Pulmonary artery endothelial cell (primary cell): ENCODE results near the gene PDCD2L. TPM values are rescaled to one million over a fixed set of nuclear protein-coding genes. Genes with fewer than 3 reads are reported as not detected.
"Not testable (repeated sequence)": the region's sequence is repeated elsewhere in the genome, so short reads cannot be mapped to it uniquely, and the experiment has no call there.

Experiments used
- DNase-seq: peaks from one replicate; pipeline ENCODE4 v3.0.0-alpha.2; 2011; ENCODE audit warnings: low read depth, low spot score
- total RNA-seq: library from RNA; depleted of rRNA; stranded (reverse); fragments of >200 nt; gene quantifications from 2 replicates; pipeline ENCODE4 v1.2.3, GENCODE V29; 2014

Gene PDCD2L
- total RNA-seq, 1 donor from 2014 or later, result 20.6 TPM

GRCh38 chr19:34373601-34374288, 30.5 kb upstream of the PDCD2L start:
- no peak for DNase-seq

- DNase-seq, result no peak
These were observed 28.6 kb upstream of the PDCD2L start for GRCh38 chr19:34375598-34375997.

DNA sequence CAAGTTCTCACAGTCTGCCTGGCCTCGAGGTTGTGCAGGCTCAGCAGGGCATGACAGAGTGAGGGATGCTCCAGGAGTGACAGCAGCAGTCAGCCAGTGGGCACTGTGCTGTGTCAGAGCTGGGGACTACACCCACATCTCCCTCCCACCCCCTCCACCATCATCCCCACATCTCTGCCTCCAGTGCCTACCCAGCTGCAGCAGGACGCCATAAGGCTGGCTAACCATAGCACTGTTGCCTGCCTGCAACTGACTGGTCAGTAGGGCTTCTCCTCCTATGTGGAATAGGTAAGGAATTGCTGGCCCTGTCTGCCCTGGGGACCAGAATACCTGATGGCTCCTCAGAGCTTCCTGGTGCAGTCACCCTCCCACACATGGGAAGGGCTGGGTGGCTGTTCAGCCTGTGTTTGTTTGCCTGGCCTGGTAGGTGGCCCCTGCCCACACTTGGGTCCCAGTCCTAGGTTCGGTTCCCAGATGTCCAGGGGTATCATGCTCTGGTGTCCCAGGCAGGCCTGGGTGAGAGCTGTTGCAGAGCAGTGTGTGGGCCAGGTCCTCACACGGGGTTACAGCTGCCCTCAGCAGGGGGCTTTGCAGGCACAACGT, 23.5 kb upstream of the PDCD2L start:
- DNase-seq, result no peak

- no peak for DNase-seq
These were observed 22.6 kb upstream of the PDCD2L start for GRCh38 chr19:34381399-34382251.

- DNase-seq, result no peak
These were observed 21.7 kb upstream of the PDCD2L start for GRCh38 chr19:34382471-34382870.

- DNase-seq, result no peak
These were observed 20.6 kb upstream of the PDCD2L start for GRCh38 chr19:34383599-34383998.

- DNase-seq, result no peak
These were observed 17.4 kb upstream of the PDCD2L start for GRCh38 chr19:34386645-34387445.

- DNase-seq, result no peak
These were observed 16.8 kb upstream of the PDCD2L start for GRCh38 chr19:34387446-34387810.

DNA sequence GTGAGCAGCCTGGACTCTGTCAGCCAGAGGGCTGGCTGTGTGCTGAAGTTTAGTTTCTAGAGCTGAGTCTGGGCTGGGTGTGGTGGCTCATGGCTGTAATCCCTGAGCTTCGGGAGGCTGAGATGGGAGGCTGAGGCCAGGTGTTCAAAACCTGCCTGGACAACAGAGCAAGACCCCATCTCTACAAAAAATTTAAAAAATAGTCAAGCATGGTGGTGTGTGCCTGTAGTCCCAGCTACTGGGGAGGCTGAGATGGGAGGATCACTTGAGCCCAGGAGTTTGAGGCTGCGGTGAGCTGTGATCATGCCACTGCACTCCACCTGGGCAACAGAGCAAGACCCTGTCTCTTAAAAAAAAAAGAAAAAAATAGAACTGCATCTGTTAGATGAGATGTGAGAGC, 15.5 kb upstream of the PDCD2L start:
- DNase-seq, result not testable (repeated sequence)

- DNase-seq, result no peak
These were observed 12.4 kb upstream of the PDCD2L start for GRCh38 chr19:34391813-34392212.

- DNase-seq, result no peak
These were observed 11.2 kb upstream of the PDCD2L start for GRCh38 chr19:34393031-34393430.

DNA sequence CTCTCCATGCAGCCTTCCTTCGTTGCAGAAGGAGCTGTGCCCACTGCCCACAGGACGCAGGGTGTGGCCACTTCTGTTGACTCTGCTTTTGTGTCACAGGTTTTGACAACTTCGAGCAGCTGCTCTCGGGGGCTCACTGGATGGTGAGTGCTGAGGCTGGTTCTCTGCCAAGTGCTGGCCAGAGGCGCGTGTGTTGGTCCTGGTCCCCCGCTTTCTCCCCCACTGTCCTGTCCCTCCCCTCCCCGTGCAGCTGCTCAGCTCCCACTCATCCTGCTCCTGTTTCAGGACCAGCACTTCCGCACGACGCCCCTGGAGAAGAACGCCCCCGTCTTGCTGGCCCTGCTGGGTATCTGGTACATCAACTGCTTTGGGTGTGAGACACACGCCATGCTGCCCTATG, 10.6 kb upstream of the PDCD2L start:
- no peak for DNase-seq

- no peak for DNase-seq
These were observed 6.3 kb upstream of the PDCD2L start for GRCh38 chr19:34397853-34398252.

- no peak for DNase-seq
These were observed 4.3 kb upstream of the PDCD2L start for GRCh38 chr19:34399886-34400285.

- not testable (repeated sequence) for DNase-seq
These were observed 3.4 kb upstream of the PDCD2L start for GRCh38 chr19:34400844-34401243.

DNA sequence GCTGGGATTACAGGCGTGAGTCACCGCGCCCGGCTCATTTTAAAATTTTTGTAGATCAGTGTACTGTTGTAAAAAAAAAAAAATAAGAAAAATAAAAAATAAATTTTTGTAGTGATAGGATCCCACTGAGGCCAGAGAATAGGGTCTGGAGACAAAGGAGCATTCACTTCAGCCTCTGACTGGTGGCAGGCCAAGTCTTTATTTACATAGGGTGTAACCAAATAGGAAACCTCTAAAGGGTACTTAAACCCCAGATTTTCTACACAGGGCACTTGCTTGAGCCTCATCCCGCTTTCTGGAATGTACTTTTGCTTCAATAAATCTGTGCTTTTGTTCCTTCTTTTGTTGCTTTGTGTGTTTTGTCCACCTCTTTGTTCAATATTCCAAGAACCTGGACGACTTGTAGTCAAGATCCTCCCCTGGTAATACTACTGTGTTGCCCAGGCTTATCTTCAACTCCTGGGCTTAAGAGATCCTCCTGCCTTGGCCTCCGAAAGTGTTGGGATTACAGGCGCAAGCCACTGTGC, 2.1 kb upstream of the PDCD2L start:
- no peak for DNase-seq

GRCh38 chr19:34403784-34404108, 453 bp upstream of the PDCD2L start:
- DNase-seq, result no peak

GRCh38 chr19:34405892-34406660, 1.9 kb downstream of the PDCD2L start:
- no peak for DNase-seq

GRCh38 chr19:34408411-34408810, 4.2 kb downstream of the PDCD2L start:
- DNase-seq, result no peak
